MM.1S (cell line): ENCODE measurements around the gene CCDC40.

Experiments used
- CTCF ChIP-seq: fragments of 300-600 bp; sonication (generic); IDR thresholded peaks from 2 replicates; pipeline ENCODE4 v1.5.1; 2016; ENCODE audit warnings: antibody characterized with exemption, low read length, mixed read lengths
- EZH2 ChIP-seq: fragments of 300-600 bp; sonication (generic); optimal IDR thresholded peaks from 2 replicates; pipeline ENCODE3; 2017; ENCODE audit warnings: low read depth, mild to moderate bottlenecking, antibody characterized with exemption, low read length, mixed read lengths
- EZH2phosphoT487 ChIP-seq: fragments of 300-600 bp; sonication (generic); IDR thresholded peaks from 2 replicates; pipeline ENCODE4 v1.6.1; 2018; ENCODE audit warnings: antibody characterized with exemption, low read length

- TF ChIP-seq CTCF (no peak), EZH2phosphoT487 (no peak), EZH2 (no peak)
These were observed 36.0 kb downstream of the CCDC40 start for GRCh38 chr17:80072410-80072809.
